OCI-LY3 (cell line): ENCODE measurements around the gene PLXNB1.

Experiments used
- H2AFZ ChIP-seq: fragments of 200-600, 300-600 bp; shearing (Covaris generic); 2 replicates; pipeline ENCODE4 v1.6.0; 2014; ENCODE audit warnings: antibody characterized with exemption, low read depth, low read length
- H3K27ac ChIP-seq: fragments of 200-600, 300-600 bp; sonication (generic); 2 replicates; pipeline ENCODE4 v1.5.1; 2014; ENCODE audit warnings: mild to moderate bottlenecking, low read length, moderate library complexity, mixed read lengths
- H3K27me3 ChIP-seq: fragments of 200-600, 300-600 bp; sonication (generic); 2 replicates; pipeline ENCODE4 v1.6.1; 2014; ENCODE audit warnings: low read depth, low read length, mixed read lengths
- H3K36me3 ChIP-seq: fragments of 200-600, 300-600 bp; sonication (generic); replicated peaks from 2 replicates; pipeline ENCODE3; 2014; ENCODE audit warnings: low read depth, low read length, mixed read lengths
- H3K4me1 ChIP-seq: fragments of 300-600, 200-600 bp; sonication (generic); 2 replicates; pipeline ENCODE4 v1.6.1; 2014; ENCODE audit warnings: low read length, mixed read lengths
- H3K4me2 ChIP-seq: fragments of 200-600, 300-600 bp; sonication (generic); 2 replicates; pipeline ENCODE4 v1.6.1; 2014; ENCODE audit warnings: low read length, mixed read lengths
- H3K4me3 ChIP-seq: fragments of 300-600, 200-600 bp; sonication (generic); 2 replicates; pipeline ENCODE4 v1.5.1; 2014; ENCODE audit warnings: antibody characterized with exemption, mild to moderate bottlenecking, low read length, moderate library complexity
- H3K79me2 ChIP-seq: fragments of 300-600, 200-600 bp; shearing (Covaris generic); 2 replicates; pipeline ENCODE4 v1.6.1; 2014; ENCODE audit warnings: mild to moderate bottlenecking, low read length, mixed read lengths
- H3K9ac ChIP-seq: fragments of 300-600, 200-600 bp; shearing (Covaris generic); 2 replicates; pipeline ENCODE4 v1.6.0; 2014; ENCODE audit warnings: mild to moderate bottlenecking, low read length, moderate library complexity
- H3K9me3 ChIP-seq: fragments of 200-600, 300-600 bp; shearing (Covaris generic); 2 replicates; pipeline ENCODE4 v1.6.1; 2014; ENCODE audit warnings: low read length, mixed read lengths; ENCODE audit not compliant: insufficient read depth
- H4K20me1 ChIP-seq: fragments of 200-600, 300-600 bp; sonication (generic); 2 replicates; pipeline ENCODE4 v1.6.1; 2016; ENCODE audit warnings: low read length, mixed read lengths; ENCODE audit not compliant: insufficient read depth
- CTCF ChIP-seq: fragments of 200-600, 300-600 bp; sonication (generic); IDR thresholded peaks from 2 replicates; pipeline ENCODE4 v1.5.1; 2014; ENCODE audit warnings: antibody characterized with exemption, low read length, low read depth
- EZH2phosphoT487 ChIP-seq: fragments of 200-600 bp; shearing (Covaris generic); IDR thresholded peaks from 2 replicates; pipeline ENCODE4 v1.6.1; 2018; ENCODE audit warnings: antibody characterized with exemption, mixed run types, low read depth

The PLXNB1 gene

GRCh38 chr3:48423241-48423882, 6.5 kb downstream of the PLXNB1 start:
- H3K27me3 ChIP-seq: no peaks in the 10 kb centered on the region
- no peak overlapping the region for H3K4me3 ChIP-seq
- H3K9ac ChIP-seq: no peak overlapping the region
- H4K20me1 ChIP-seq: peaks cover 4% of the 10 kb centered on the region; the same call in 1 of the 2 replicates
- H2AFZ ChIP-seq: no peak overlapping the region
- H3K27ac ChIP-seq: no peak overlapping the region
- H3K36me3 ChIP-seq: peaks cover 4% of the 10 kb centered on the region
- H3K9me3 ChIP-seq: no peaks in the 10 kb centered on the region
- H3K4me1 ChIP-seq: peaks cover 20% of the 10 kb centered on the region; the same call in 1 of the 2 replicates
- peaks cover 25% of the 10 kb centered on the region for H3K79me2 ChIP-seq
- TF ChIP-seq EZH2phosphoT487 (no peak), CTCF (no peak)
- H3K4me2 ChIP-seq: no peak overlapping the region

- no peaks in the 10 kb centered on the region for H3K9me3 ChIP-seq
- no peak overlapping the region for H3K27ac ChIP-seq
- no peak overlapping the region for H3K4me2 ChIP-seq
- peaks cover 13% of the 10 kb centered on the region; the same call in 1 of the 2 replicates for H3K4me1 ChIP-seq
- no peak overlapping the region for H2AFZ ChIP-seq
- H4K20me1 ChIP-seq: peaks cover 4% of the 10 kb centered on the region; the same call in 1 of the 2 replicates
- H3K27me3 ChIP-seq: no peaks in the 10 kb centered on the region
- TF ChIP-seq CTCF (no peak), EZH2phosphoT487 (no peak)
- no peak overlapping the region for H3K9ac ChIP-seq
- no peak overlapping the region for H3K4me3 ChIP-seq
- H3K79me2 ChIP-seq: peaks cover 18% of the 10 kb centered on the region
- peaks cover 4% of the 10 kb centered on the region for H3K36me3 ChIP-seq
Observed at GRCh38 chr3:48422681-48423080, 7.2 kb downstream of the PLXNB1 start.

GRCh38 chr3:48422272-48422671, 7.6 kb downstream of the PLXNB1 start:
- TF ChIP-seq EZH2phosphoT487 (no peak), CTCF (peak; percentile 39)
- no peaks in the 10 kb centered on the region for H3K9me3 ChIP-seq
- H3K27ac ChIP-seq: no peak overlapping the region
- H3K4me1 ChIP-seq: peaks cover 9% of the 10 kb centered on the region; the same call in 1 of the 2 replicates
- H3K36me3 ChIP-seq: peaks cover 4% of the 10 kb centered on the region
- peaks cover 4% of the 10 kb centered on the region; the same call in 1 of the 2 replicates for H4K20me1 ChIP-seq
- peaks cover 14% of the 10 kb centered on the region for H3K79me2 ChIP-seq
- H3K4me2 ChIP-seq: no peak overlapping the region
- H3K9ac ChIP-seq: no peak overlapping the region
- no peak overlapping the region for H3K4me3 ChIP-seq
- H2AFZ ChIP-seq: no peak overlapping the region
- H3K27me3 ChIP-seq: no peaks in the 10 kb centered on the region

GRCh38 chr3:48420561-48420960, 9.3 kb downstream of the PLXNB1 start:
- Histone ChIP-seq H3K27me3 (no peaks in the 10 kb centered on the region), H3K9me3 (no peaks in the 10 kb centered on the region), H3K9ac (no peak overlapping the region), H3K4me2 (no peak overlapping the region), H4K20me1 (no peaks in the 10 kb centered on the region; the same call in 1 of the 2 replicates), H2AFZ (no peak overlapping the region), H3K27ac (no peak overlapping the region), H3K4me1 (peaks cover 4% of the 10 kb centered on the region; the same call in 1 of the 2 replicates), H3K36me3 (peaks cover 4% of the 10 kb centered on the region), H3K79me2 (no peaks in the 10 kb centered on the region), H3K4me3 (no peak overlapping the region)
- TF ChIP-seq EZH2phosphoT487 (no peak), CTCF (no peak)
